ENCODE measurements around the gene MPRIP.
"Not testable (repeated sequence)": the region's sequence is repeated elsewhere in the genome, so short reads cannot be mapped to it uniquely, and the experiment has no call there.

Gene MPRIP

DNA sequence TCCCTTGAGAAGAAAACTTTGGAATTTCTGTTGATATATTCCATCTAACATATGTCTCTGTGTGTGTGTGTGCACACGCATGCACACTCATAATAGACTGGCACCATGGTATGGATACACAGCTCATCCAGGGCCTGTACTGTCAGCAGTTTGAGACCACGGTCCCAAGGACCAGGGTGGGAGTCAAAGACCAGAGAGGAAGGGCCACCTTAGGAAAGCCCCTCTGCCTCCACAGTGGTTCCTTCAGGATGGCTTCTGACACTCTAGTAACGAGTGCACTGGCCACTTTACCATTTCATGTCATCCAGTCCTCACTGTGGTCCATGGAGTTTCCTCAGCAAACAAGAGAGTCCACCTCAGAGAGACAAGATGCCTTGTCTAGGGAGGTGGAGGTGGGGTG, 82.1 kb downstream of the MPRIP start:
- no peak for DNase-seq (ENCODE audit: extremely low read depth in 1 of 2, low read depth in 1 of 2)

GRCh38 chr17:17125136-17126084, 83.2 kb downstream of the MPRIP start:
- no peak for DNase-seq (ENCODE audit: extremely low read depth in 1 of 2, low read depth in 1 of 2)

- DNase-seq (ENCODE audit: extremely low read depth in 1 of 2, low read depth in 1 of 2): no peak
Observed at GRCh38 chr17:17126131-17127110, 84.2 kb downstream of the MPRIP start.

GRCh38 chr17:17127156-17127555, 84.9 kb downstream of the MPRIP start:
- no peak for DNase-seq (ENCODE audit: extremely low read depth in 1 of 2, low read depth in 1 of 2)

DNA sequence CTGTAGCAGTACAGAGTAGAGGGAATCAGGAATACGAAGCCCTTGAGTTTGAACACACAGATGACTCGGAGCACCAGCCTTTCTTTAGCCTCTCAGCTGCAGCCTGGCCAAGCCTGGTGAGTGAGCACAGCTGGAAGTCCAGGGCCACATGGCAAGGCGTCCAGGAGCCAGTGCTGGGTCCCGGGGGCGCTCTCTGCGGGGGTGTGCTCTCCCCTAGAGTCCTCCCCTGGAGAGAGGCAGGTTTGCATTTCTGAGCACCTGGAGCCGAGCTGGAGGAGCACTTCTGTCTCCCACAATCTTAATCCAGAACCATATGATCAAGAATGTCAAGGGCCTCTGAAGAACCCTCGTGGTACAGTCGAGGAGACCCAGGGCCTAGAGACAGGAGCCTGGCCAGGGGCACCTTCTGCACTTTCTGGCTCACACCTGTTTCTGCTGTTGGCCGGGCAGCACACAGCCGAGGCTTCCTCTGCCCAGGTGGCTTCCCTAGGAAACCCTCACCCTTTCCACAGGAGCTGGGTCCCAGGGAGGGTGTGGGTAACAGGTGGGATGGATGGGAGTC, 85.6 kb downstream of the MPRIP start:
- DNase-seq (ENCODE audit: extremely low read depth in 1 of 2, low read depth in 1 of 2): no peak

DNA sequence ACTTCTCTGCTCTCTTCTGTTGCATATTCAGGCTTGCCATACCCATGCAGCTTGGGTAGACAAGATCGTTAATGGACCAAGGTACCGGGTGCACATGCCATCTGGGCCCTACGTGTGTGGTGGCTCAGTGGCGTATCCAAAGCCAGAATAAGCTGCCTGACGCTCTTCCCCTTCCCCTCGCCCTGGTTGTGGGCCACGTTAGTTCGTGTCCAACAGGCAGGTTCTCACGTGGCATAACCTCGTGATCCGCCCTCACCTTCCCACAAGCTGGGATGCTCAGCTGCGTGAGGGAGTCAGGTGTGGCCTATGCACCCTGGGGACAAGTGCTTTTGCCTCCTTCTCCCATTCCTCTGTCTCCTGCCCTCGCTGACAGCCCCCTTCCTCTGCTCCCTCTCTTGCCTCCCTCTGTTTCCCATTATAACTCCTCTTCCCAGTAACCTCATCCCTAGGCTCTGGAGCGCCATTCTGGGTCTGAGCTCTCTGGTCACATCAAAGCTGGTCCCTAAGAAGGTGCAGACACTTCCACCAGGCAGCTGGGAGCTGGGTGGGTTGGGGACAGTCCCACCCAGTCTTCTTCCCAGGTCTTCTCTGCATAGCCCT, 86.3 kb downstream of the MPRIP start:
- no peak for DNase-seq (ENCODE audit: extremely low read depth in 1 of 2, low read depth in 1 of 2)

- no peak for DNase-seq (ENCODE audit: extremely low read depth in 1 of 2, low read depth in 1 of 2)
Observed at GRCh38 chr17:17129466-17129865, 87.2 kb downstream of the MPRIP start.

- no peak for DNase-seq (ENCODE audit: extremely low read depth in 1 of 2, low read depth in 1 of 2)
Observed at GRCh38 chr17:17130077-17130844, 88.0 kb downstream of the MPRIP start.

DNA sequence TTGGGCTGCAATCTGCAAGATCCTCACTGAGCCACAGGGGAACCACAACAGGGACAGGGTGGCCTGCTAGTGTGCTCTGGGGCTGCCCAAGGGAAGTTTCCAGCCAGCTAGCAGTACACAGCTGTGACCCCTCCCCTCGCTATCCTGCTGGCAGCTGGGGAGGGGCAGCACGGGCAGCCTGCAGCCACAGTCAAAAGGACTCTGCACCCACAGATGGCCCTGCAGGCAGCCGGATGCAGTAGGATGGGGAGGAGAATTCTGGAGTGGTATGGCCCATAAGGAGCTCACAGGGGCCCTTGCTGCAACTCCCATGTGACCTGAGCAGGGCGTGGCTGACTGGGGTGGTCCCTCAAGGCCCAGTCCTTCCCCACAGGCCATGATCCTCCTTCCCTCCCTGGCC, 89.6 kb downstream of the MPRIP start:
- no peak for DNase-seq (ENCODE audit: extremely low read depth in 1 of 2, low read depth in 1 of 2)

DNA sequence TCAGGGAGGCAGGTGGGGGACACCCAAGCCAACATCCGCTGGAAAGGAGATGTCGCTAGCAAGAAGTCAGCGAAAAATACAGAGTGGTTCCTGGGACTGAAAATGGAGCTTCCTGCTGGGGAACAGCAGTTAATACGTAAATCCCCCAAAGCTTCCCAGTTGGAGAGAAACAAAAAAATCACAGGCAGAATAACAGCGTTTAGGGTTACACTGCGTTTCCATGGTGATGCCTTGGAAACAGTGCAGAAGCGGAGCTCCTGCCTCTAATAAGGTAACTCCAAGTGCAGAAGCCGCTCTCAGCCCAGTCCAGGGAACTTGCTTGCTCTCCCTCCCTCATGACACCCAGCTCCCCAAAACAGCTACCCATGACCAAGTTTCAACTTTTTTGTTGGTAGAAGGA, 90.5 kb downstream of the MPRIP start:
- DNase-seq (ENCODE audit: extremely low read depth in 1 of 2, low read depth in 1 of 2): no peak

- no peak for DNase-seq (ENCODE audit: extremely low read depth in 1 of 2, low read depth in 1 of 2)
Observed at GRCh38 chr17:17134051-17134956, 92.0 kb downstream of the MPRIP start.

- DNase-seq (ENCODE audit: extremely low read depth in 1 of 2, low read depth in 1 of 2): no peak
Observed at GRCh38 chr17:17134957-17135333, 92.7 kb downstream of the MPRIP start.

DNA sequence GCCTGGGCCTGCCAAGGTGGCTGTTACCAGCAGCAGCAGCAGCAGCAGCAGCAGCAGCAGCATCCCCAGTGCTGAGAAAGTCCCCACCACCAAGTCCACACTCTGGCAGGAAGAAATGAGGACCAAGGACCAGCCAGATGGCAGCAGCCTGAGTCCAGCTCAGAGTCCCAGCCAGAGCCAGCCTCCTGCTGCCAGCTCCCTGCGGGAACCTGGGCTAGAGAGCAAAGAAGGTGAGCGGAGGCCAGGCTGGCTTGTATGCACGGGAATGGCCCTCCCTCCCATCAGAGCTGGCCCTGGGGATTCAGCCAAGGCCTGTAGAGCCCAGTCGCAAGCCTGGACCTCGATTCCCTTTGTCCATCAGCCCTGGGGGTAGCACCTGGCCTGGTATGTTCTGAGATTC, 94.0 kb downstream of the MPRIP start:
- DNase-seq (ENCODE audit: extremely low read depth in 1 of 2, low read depth in 1 of 2): not testable (repeated sequence)

- DNase-seq (ENCODE audit: extremely low read depth in 1 of 2, low read depth in 1 of 2): no peak
Observed at GRCh38 chr17:17137731-17138585, 95.7 kb downstream of the MPRIP start.

DNA sequence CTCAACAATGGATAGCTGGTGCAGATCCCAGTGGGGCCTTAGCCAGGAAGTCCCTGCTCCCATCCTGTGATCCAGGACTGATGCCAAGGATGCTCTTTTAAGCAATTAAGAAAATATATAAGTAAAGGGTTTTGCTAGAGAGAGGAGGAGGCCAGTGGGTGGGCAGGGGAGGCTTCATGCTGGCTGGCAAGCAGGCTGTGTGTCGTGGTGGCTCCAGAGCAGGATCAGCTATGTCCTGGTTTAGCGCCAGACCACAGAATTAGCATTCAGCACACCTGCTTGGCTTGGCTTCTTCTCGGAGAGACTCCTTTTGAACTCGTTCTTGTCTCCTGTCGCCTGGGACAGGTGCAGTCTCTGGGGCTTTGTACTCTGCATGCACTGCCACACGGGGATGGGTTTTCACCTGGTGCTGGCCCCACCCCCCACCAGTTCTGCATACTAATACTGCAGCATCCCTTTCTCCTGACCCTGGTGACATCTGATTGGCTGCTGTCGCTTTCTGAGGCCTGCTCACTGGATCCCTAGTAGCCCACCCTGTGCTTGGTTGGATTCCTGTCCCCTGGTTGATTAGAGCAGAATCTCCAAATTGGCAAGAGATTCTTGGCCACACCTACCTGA, 97.8 kb downstream of the MPRIP start:
- DNase-seq (ENCODE audit: extremely low read depth in 1 of 2, low read depth in 1 of 2): no peak

DNA sequence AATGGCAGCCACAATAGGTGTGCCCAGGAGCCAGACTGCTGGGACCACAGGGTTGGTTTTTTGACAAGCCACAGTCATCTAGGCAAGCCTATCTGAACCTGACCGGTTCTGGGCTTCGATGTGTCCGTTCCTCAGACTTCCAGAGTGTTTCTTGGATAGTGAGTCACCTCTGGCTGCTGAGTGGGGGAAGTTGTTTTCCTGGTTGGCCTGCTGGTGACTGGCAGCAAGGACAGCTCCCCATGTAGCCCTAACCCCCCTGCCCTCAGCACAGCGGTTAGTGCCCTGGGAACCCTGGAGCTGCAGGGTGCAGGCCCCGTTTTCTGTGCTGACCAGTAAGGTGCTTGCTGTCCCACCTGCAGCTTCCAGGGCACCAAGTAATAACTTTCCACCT, 98.3 kb downstream of the MPRIP start:
- no peak for DNase-seq (ENCODE audit: extremely low read depth in 1 of 2, low read depth in 1 of 2)

GRCh38 chr17:17141279-17141678, 99.0 kb downstream of the MPRIP start:
- no peak for DNase-seq (ENCODE audit: extremely low read depth in 1 of 2, low read depth in 1 of 2)

Measured in activated CD8-positive, alpha-beta memory T cell treated with anti-CD3 and anti-CD28 coated beads for 1 hour (primary cell).